Measurements from ENCODE around the gene SIN3A. TPM values are rescaled to one million over a fixed set of nuclear protein-coding genes. Genes with fewer than 3 reads are reported as not detected.
A peak's percentile ranks its signal among the peaks of the same experiment; 100 is the strongest.
"Not testable (repeated sequence)": the region's sequence is repeated elsewhere in the genome, so short reads cannot be mapped to it uniquely, and the experiment has no call there.

SIN3A gene
- total RNA-seq, 1 experiment from 2014 or later: 24.9 TPM

- Histone ChIP-seq H3K27ac (ENCODE audit: low read length) (peak overlapping the region; percentile 71), H3K4me1 (ENCODE audit: insufficient read depth, low read length) (peaks cover 21% of the 10 kb centered on the region), H3K9ac (ENCODE audit: low read length) (peak overlapping the region; percentile 64), H3K4me3 (ENCODE audit: low read length) (peak overlapping the region; percentile 79), H3K9me3 (ENCODE audit: low read length) (no peaks in the 10 kb centered on the region), H3F3A (ENCODE audit: low read length, unreplicated experiment) (no peaks in the 10 kb centered on the region), H3K79me2 (ENCODE audit: low read length) (peaks cover 67% of the 10 kb centered on the region), H3K4me2 (ENCODE audit: low read length) (peak overlapping the region; percentile 90), H3K27me3 (ENCODE audit: low read length) (no peaks in the 10 kb centered on the region), H2AFZ (ENCODE audit: low read length) (peak overlapping the region; percentile 76), H3K9me2 (replicated peaks; ENCODE audit: low read length) (no peaks in the 10 kb centered on the region), H4K20me1 (ENCODE audit: low read length) (peaks cover 24% of the 10 kb centered on the region), H3K36me3 (ENCODE audit: low read depth, low read length) (peaks cover 8% of the 10 kb centered on the region; the same call in 1 of the 2 replicates)
- intact Hi-C loops (cut with micrococcal nuclease): loop anchor here (2.0 to 5.0 kb wide), 2 partner anchors 82 to 197 kb away; partner anchors contain the start of genes MAN2C1 and SNX33
- no TSS peak for BruUV-seq (replicated peaks)
- no peak for TF ChIP-seq EZH2 (IDR thresholded peaks at IDR 0.05; ENCODE audit: low read length, unreplicated experiment)
- no peak for TF ChIP-seq EZH2phosphoT487 (IDR thresholded peaks at IDR 0.05; ENCODE audit: borderline replicate concordance, low read length)
- TF ChIP-seq CTCF (conservative IDR thresholded peaks at IDR 0.05; ENCODE audit: low read depth, low read length): no peak
- peak; percentile 34 for ATAC-seq
- CTCF ChIA-PET: no interaction called here
- DNase-seq: peak; percentile 94
- POLR2A ChIA-PET (ENCODE audit: unreplicated experiment): interaction anchor here (0.6 to 0.7 kb wide), 2 partner anchors 175 to 634 kb away, joined by 3 to 16 read pairs; partner anchors contain the start of gene SNUPN
Measured at GRCh38 chr15:75450307-75451201, 936 bp downstream of the SIN3A start.

- DNase-seq (no peak), ATAC-seq (no peak)
- H3K27me3 ChIP-seq (ENCODE audit: low read length): no peaks in the 10 kb centered on the region
- POLR2A ChIA-PET (ENCODE audit: unreplicated experiment): no interaction called here
- peaks cover 69% of the 10 kb centered on the region for H3K79me2 ChIP-seq (ENCODE audit: low read length)
- 0 out of 2 replicates have a peak overlapping the region, but pooled peaks have one; percentile 71 for H3K27ac ChIP-seq (ENCODE audit: low read length)
- peaks cover 21% of the 10 kb centered on the region for H3K4me1 ChIP-seq (ENCODE audit: insufficient read depth, low read length)
- no peaks in the 10 kb centered on the region for H3K9me2 ChIP-seq (replicated peaks; ENCODE audit: low read length)
- H3F3A ChIP-seq (ENCODE audit: low read length, unreplicated experiment): no peaks in the 10 kb centered on the region
- H3K4me2 ChIP-seq (ENCODE audit: low read length): peak overlapping the region; percentile 90
- intact Hi-C loops (cut with micrococcal nuclease): loop anchor here (2.0 to 5.0 kb wide), 2 partner anchors 81 to 198 kb away; partner anchors contain the start of genes MAN2C1 and SNX33
- H4K20me1 ChIP-seq (ENCODE audit: low read length): peaks cover 24% of the 10 kb centered on the region
- CTCF ChIA-PET: no interaction called here
- BruUV-seq (replicated peaks): TSS peak; percentile 2
- H3K9me3 ChIP-seq (ENCODE audit: low read length): no peaks in the 10 kb centered on the region
- peak overlapping the region; percentile 64 for H3K9ac ChIP-seq (ENCODE audit: low read length)
- no peak for TF ChIP-seq EZH2phosphoT487 (IDR thresholded peaks at IDR 0.05; ENCODE audit: borderline replicate concordance, low read length)
- TF ChIP-seq CTCF (conservative IDR thresholded peaks at IDR 0.05; ENCODE audit: low read depth, low read length): no peak
- no peak for TF ChIP-seq EZH2 (IDR thresholded peaks at IDR 0.05; ENCODE audit: low read length, unreplicated experiment)
- H3K4me3 ChIP-seq (ENCODE audit: low read length): peak overlapping the region; percentile 79
- peaks cover 8% of the 10 kb centered on the region; the same call in 1 of the 2 replicates for H3K36me3 ChIP-seq (ENCODE audit: low read depth, low read length)
- peak overlapping the region; percentile 76 for H2AFZ ChIP-seq (ENCODE audit: low read length)
Measured at GRCh38 chr15:75449585-75450306, 1.7 kb downstream of the SIN3A start.

- Histone ChIP-seq H3K4me1 (ENCODE audit: insufficient read depth, low read length) (peaks cover 28% of the 10 kb centered on the region), H3K79me2 (ENCODE audit: low read length) (peaks cover 79% of the 10 kb centered on the region), H4K20me1 (ENCODE audit: low read length) (peaks cover 34% of the 10 kb centered on the region)
- H2AFZ ChIP-seq (ENCODE audit: low read length); ATAC-seq; H3K36me3 ChIP-seq (ENCODE audit: low read depth, low read length); H3K4me3 ChIP-seq (ENCODE audit: low read length); intact Hi-C loops (cut with micrococcal nuclease); H3K27me3 ChIP-seq (ENCODE audit: low read length); H3K9ac ChIP-seq (ENCODE audit: low read length); DNase-seq; H3K9me3 ChIP-seq (ENCODE audit: low read length); H3K4me2 ChIP-seq (ENCODE audit: low read length); BruUV-seq (replicated peaks); H3K9me2 ChIP-seq (replicated peaks; ENCODE audit: low read length); CTCF ChIA-PET; H3K27ac ChIP-seq (ENCODE audit: low read length); H3F3A ChIP-seq (ENCODE audit: low read length, unreplicated experiment); POLR2A ChIA-PET (ENCODE audit: unreplicated experiment): not testable (repeated sequence)
Measured at GRCh38 chr15:75448171-75448570, 3.3 kb downstream of the SIN3A start.

All from PC-3 (cell line).